HG02588 (cell line): Measurements from ENCODE around the gene N4BP2L2.

ENCODE experiments used
- ATAC-seq: cut with Tn5 transposase; IDR thresholded peaks from one replicate; pipeline ENCODE4 v1.9.1; 2021; ENCODE audit warnings: mild to moderate bottlenecking, moderate library complexity; ENCODE audit not compliant: unreplicated experiment

The N4BP2L2 gene

GRCh38 chr13:32472194-32472621 is 66.4 kb downstream of the N4BP2L2 start:
- peak; percentile 80 for ATAC-seq

- ATAC-seq = no peak
These were observed 67.2 kb downstream of the N4BP2L2 start for GRCh38 chr13:32471187-32471922.

- ATAC-seq = no peak
These were observed 70.0 kb downstream of the N4BP2L2 start for GRCh38 chr13:32468502-32469142.

GRCh38 chr13:32456591-32456990 is 82.0 kb downstream of the N4BP2L2 start:
- ATAC-seq = no peak

GRCh38 chr13:32455594-32455903 is 83.0 kb downstream of the N4BP2L2 start:
- ATAC-seq = no peak

GRCh38 chr13:32454886-32455593 is 83.6 kb downstream of the N4BP2L2 start:
- no peak for ATAC-seq

GRCh38 chr13:32453981-32454380 is 84.6 kb downstream of the N4BP2L2 start:
- no peak for ATAC-seq

GRCh38 chr13:32448972-32449371 is 89.6 kb downstream of the N4BP2L2 start:
- no peak for ATAC-seq

GRCh38 chr13:32447894-32448623 is 90.5 kb downstream of the N4BP2L2 start:
- ATAC-seq = no peak

GRCh38 chr13:32446773-32447465 is 91.7 kb downstream of the N4BP2L2 start:
- ATAC-seq = no peak

GRCh38 chr13:32446220-32446619 is 92.4 kb downstream of the N4BP2L2 start:
- no peak for ATAC-seq

- ATAC-seq = no peak
These were observed 93.1 kb downstream of the N4BP2L2 start for GRCh38 chr13:32445461-32445860.

- ATAC-seq = peak; percentile 55
These were observed 95.5 kb downstream of the N4BP2L2 start for GRCh38 chr13:32443111-32443510.

GRCh38 chr13:32438871-32439270 is 99.7 kb downstream of the N4BP2L2 start:
- ATAC-seq = no peak

GRCh38 chr13:32432856-32433255 is 105.7 kb downstream of the N4BP2L2 start:
- no peak for ATAC-seq

GRCh38 chr13:32431361-32431760 is 107.2 kb downstream of the N4BP2L2 start:
- ATAC-seq = no peak

GRCh38 chr13:32430018-32430747 is 108.4 kb downstream of the N4BP2L2 start:
- no peak for ATAC-seq

- no peak for ATAC-seq
These were observed 109.1 kb downstream of the N4BP2L2 start for GRCh38 chr13:32429433-32429909.

GRCh38 chr13:32428581-32429432 is 109.8 kb downstream of the N4BP2L2 start:
- no peak for ATAC-seq
